ENCODE measurements around the gene MOG. TPM values are rescaled to one million over a fixed set of nuclear protein-coding genes. Genes with fewer than 3 reads are reported as not detected.

The MOG gene
- total RNA-seq, 1 donor from 2014 or later: 14.7 TPM

- Histone ChIP-seq H3K9me3 (replicated peaks) (no peaks in the 10 kb centered on the region), H3K4me3 (peak overlapping the region; percentile 71), H3K27ac (replicated peaks) (peak overlapping the region; percentile 76), H3K27me3 (ENCODE audit: low read depth) (peaks cover 7% of the 10 kb centered on the region), H3K36me3 (peaks cover 11% of the 10 kb centered on the region), H3K4me1 (peaks cover 48% of the 10 kb centered on the region)
- intact Hi-C loops (cut with micrococcal nuclease): no loop called here
- TF ChIP-seq CTCF (IDR thresholded peaks at IDR 0.05; ENCODE audit: borderline replicate concordance): no peak
- peak; percentile 79 for DNase-seq
Observed at GRCh38 chr6:29627755-29628418, 29.0 kb upstream of the MOG start.

- H3K27ac ChIP-seq (replicated peaks): peak overlapping the region; percentile 76
- peak; percentile 77 for DNase-seq
- intact Hi-C loops (cut with micrococcal nuclease): no loop called here
- H3K36me3 ChIP-seq: peaks cover 3% of the 10 kb centered on the region
- H3K4me1 ChIP-seq: peaks cover 56% of the 10 kb centered on the region
- H3K9me3 ChIP-seq (replicated peaks): no peaks in the 10 kb centered on the region
- peak overlapping the region; percentile 71 for H3K4me3 ChIP-seq
- peaks cover 7% of the 10 kb centered on the region for H3K27me3 ChIP-seq (ENCODE audit: low read depth)
- peak; percentile 76 for TF ChIP-seq CTCF (IDR thresholded peaks at IDR 0.05; ENCODE audit: borderline replicate concordance)
Observed at GRCh38 chr6:29628419-29629281, 28.2 kb upstream of the MOG start.

- H3K4me1 ChIP-seq: peaks cover 56% of the 10 kb centered on the region
- TF ChIP-seq CTCF (IDR thresholded peaks at IDR 0.05; ENCODE audit: borderline replicate concordance): no peak
- DNase-seq: no peak
- intact Hi-C loops (cut with micrococcal nuclease): no loop called here
- no peak overlapping the region for H3K27ac ChIP-seq (replicated peaks)
- peaks cover 7% of the 10 kb centered on the region for H3K27me3 ChIP-seq (ENCODE audit: low read depth)
- H3K9me3 ChIP-seq (replicated peaks): no peaks in the 10 kb centered on the region
- peak overlapping the region; percentile 71 for H3K4me3 ChIP-seq
- no peaks in the 10 kb centered on the region for H3K36me3 ChIP-seq
Observed at GRCh38 chr6:29629571-29629970, 27.3 kb upstream of the MOG start.

- Histone ChIP-seq H3K27me3 (ENCODE audit: low read depth) (peaks cover 7% of the 10 kb centered on the region), H3K36me3 (no peaks in the 10 kb centered on the region), H3K4me1 (peaks cover 56% of the 10 kb centered on the region), H3K9me3 (replicated peaks) (no peaks in the 10 kb centered on the region), H3K27ac (replicated peaks) (no peak overlapping the region), H3K4me3 (no peak overlapping the region)
- intact Hi-C loops (cut with micrococcal nuclease): no loop called here
- no peak for DNase-seq
- TF ChIP-seq CTCF (IDR thresholded peaks at IDR 0.05; ENCODE audit: borderline replicate concordance): no peak
Observed at GRCh38 chr6:29630315-29630714, 26.6 kb upstream of the MOG start.

GRCh38 chr6:29631209-29631810, 25.6 kb upstream of the MOG start:
- H3K27ac ChIP-seq (replicated peaks): no peak overlapping the region
- H3K27me3 ChIP-seq (ENCODE audit: low read depth): peaks cover 7% of the 10 kb centered on the region
- DNase-seq: no peak
- no peak for TF ChIP-seq CTCF (IDR thresholded peaks at IDR 0.05; ENCODE audit: borderline replicate concordance)
- H3K9me3 ChIP-seq (replicated peaks): no peaks in the 10 kb centered on the region
- peak overlapping the region; percentile 82 for H3K4me3 ChIP-seq
- intact Hi-C loops (cut with micrococcal nuclease): no loop called here
- no peaks in the 10 kb centered on the region for H3K36me3 ChIP-seq
- peaks cover 56% of the 10 kb centered on the region for H3K4me1 ChIP-seq

All from left ventricle myocardium inferior (tissue), 1 donor.